HuH-7.5 (cell line): Measurements from ENCODE around the gene GABPA.

Experiments
- DNase-seq: peaks from one replicate; pipeline ENCODE4 v3.0.0; 2011; ENCODE audit warnings: low spot score

Gene GABPA

GRCh38 chr21:25811186-25811585, 76.4 kb downstream of the GABPA start:
- DNase-seq, result no peak

DNA sequence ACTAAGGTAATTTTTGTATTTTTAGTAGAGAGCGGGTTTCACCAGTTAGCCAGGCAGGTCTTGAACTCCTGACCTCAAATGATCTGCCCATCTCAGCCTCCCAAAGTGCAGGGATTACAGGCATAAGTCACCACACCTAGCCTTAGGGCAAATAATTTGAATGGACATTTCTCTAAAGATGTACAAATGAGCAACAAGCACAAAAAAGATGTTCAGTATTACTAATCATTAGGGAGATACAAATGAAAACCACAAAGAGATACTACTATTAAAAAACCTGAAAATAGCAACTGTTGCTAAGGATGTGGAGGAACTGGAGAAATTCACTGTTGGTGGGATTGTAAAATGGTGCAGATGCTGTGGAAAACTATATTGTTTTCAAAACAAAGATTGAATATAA, 79.1 kb downstream of the GABPA start:
- no peak for DNase-seq

- no peak for DNase-seq
Measured at GRCh38 chr21:25818121-25818520, 83.3 kb downstream of the GABPA start.

DNA sequence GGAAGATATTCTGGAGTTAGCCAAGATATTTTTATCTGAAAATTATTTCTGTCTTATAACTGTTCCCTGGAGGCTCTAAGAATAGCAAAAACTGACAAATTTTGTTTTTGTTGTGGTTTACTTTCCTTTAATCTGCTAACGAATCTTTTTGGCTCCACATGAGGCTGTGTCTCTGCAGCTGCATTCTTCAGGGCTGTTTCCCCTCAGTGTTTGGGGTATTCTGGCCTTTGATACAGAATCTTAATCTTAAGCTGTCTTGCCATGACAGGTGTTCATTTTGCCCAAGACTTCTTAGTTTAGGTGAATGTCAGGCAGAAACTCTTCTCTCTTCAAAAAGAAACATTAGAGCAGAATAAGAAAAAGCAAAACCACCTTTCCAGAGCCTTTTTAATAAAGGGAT, 83.8 kb downstream of the GABPA start:
- no peak for DNase-seq
